PC-3 (cell line): Measurements from ENCODE around the gene LARP4B.

ENCODE experiments used
- EZH2 ChIP-seq: fragments of 300-600 bp; sonication (generic); IDR thresholded peaks from one replicate; pipeline ENCODE4 v1.6.1; 2017; ENCODE audit warnings: antibody characterized with exemption, mild to moderate bottlenecking, low read length; ENCODE audit not compliant: unreplicated experiment
- TF ChIP-seq, protein P1 (sequence below): fragments of 300-600 bp; sonication (generic); conservative IDR thresholded peaks from 2 replicates; pipeline ENCODE4 v1.5.1; 2017; ENCODE audit warnings: antibody characterized with exemption, low read depth, mild to moderate bottlenecking, low read length

DNA sequence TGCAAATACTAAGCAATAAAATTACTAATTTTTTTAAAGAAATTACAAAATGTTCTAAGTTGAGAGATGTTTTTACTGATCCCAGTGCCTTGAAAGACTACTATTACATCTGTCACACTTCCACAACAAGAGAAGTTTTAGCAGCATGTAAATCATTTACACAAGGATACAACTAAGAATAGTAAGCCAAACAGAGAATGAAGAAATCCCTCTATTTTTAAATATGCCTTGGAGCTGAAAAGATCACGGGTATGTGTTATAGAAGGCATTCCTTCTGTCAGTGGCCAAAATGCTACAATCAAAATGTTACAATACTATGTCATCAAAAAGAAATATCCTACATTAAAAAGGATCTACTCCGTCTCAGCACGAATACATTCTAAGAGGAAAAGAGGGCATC, 52.6 kb downstream of the LARP4B start:
- TF ChIP-seq, protein P1, sequence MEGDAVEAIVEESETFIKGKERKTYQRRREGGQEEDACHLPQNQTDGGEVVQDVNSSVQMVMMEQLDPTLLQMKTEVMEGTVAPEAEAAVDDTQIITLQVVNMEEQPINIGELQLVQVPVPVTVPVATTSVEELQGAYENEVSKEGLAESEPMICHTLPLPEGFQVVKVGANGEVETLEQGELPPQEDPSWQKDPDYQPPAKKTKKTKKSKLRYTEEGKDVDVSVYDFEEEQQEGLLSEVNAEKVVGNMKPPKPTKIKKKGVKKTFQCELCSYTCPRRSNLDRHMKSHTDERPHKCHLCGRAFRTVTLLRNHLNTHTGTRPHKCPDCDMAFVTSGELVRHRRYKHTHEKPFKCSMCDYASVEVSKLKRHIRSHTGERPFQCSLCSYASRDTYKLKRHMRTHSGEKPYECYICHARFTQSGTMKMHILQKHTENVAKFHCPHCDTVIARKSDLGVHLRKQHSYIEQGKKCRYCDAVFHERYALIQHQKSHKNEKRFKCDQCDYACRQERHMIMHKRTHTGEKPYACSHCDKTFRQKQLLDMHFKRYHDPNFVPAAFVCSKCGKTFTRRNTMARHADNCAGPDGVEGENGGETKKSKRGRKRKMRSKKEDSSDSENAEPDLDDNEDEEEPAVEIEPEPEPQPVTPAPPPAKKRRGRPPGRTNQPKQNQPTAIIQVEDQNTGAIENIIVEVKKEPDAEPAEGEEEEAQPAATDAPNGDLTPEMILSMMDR: no peak
- TF ChIP-seq EZH2: no peak
